Rectal smooth muscle tissue (tissue), 1 donor: ENCODE results near the gene SYT13.

Experiments
- H3K27ac ChIP-seq: one replicate; pipeline ENCODE4 v1.7.0; 2013; ENCODE audit warnings: low read depth, low read length, inconsistent platforms
- H3K27me3 ChIP-seq: one replicate; pipeline ENCODE4 v1.7.0; 2013; ENCODE audit warnings: low read length; ENCODE audit not compliant: control insufficient read depth, insufficient read depth
- H3K36me3 ChIP-seq: one replicate; pipeline ENCODE4 v1.7.0; 2013; ENCODE audit warnings: low read length; ENCODE audit not compliant: control insufficient read depth, insufficient read depth
- H3K4me1 ChIP-seq: one replicate; pipeline ENCODE4 v1.7.0; 2013; ENCODE audit warnings: low read length; ENCODE audit not compliant: control insufficient read depth, insufficient read depth
- H3K4me3 ChIP-seq: one replicate; pipeline ENCODE4 v1.7.0; 2013; ENCODE audit warnings: low read length
- H3K9ac ChIP-seq: one replicate; pipeline ENCODE4 v1.7.0; 2013; ENCODE audit warnings: low read length

Gene SYT13

GRCh38 chr11:45265969-45266675 is 20.0 kb downstream of the SYT13 start:
- no peak overlapping the region for H3K9ac ChIP-seq
- H3K27ac ChIP-seq, result no peak overlapping the region
- no peaks in the 10 kb centered on the region for H3K4me1 ChIP-seq
- no peaks in the 10 kb centered on the region for H3K36me3 ChIP-seq
- no peaks in the 10 kb centered on the region for H3K27me3 ChIP-seq
- no peak overlapping the region for H3K4me3 ChIP-seq

GRCh38 chr11:45264839-45265515 is 21.2 kb downstream of the SYT13 start:
- H3K27ac ChIP-seq, result no peak overlapping the region
- no peaks in the 10 kb centered on the region for H3K36me3 ChIP-seq
- H3K9ac ChIP-seq, result no peak overlapping the region
- no peaks in the 10 kb centered on the region for H3K4me1 ChIP-seq
- H3K27me3 ChIP-seq, result no peaks in the 10 kb centered on the region
- no peak overlapping the region for H3K4me3 ChIP-seq

DNA sequence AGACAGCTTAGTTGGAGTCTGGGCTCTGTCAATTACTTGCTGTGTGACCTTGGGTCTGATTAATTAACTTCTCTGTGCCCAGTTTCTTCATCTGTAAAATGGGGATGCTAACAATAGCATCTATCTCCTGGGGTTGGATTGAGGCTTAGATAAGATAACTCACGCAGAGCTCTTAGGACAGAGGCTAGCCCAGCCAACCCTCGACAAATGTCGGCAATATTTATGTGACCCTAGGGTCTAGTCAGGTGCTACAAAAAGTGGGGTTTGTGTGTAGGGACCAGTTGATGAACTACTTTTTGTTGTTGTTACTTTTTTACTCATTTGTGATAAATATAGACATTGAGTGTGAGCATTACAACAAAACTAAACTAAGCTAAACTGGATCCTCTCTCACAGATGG is 22.4 kb downstream of the SYT13 start:
- H3K9ac ChIP-seq, result no peak overlapping the region
- H3K27me3 ChIP-seq, result no peaks in the 10 kb centered on the region
- H3K36me3 ChIP-seq, result no peaks in the 10 kb centered on the region
- no peak overlapping the region for H3K27ac ChIP-seq
- H3K4me3 ChIP-seq, result no peak overlapping the region
- H3K4me1 ChIP-seq, result no peaks in the 10 kb centered on the region

GRCh38 chr11:45262900-45263299 is 23.2 kb downstream of the SYT13 start:
- H3K27ac ChIP-seq, result no peak overlapping the region
- no peaks in the 10 kb centered on the region for H3K27me3 ChIP-seq
- H3K4me3 ChIP-seq, result no peak overlapping the region
- no peaks in the 10 kb centered on the region for H3K36me3 ChIP-seq
- no peaks in the 10 kb centered on the region for H3K4me1 ChIP-seq
- no peak overlapping the region for H3K9ac ChIP-seq

GRCh38 chr11:45260071-45260470 is 26.1 kb downstream of the SYT13 start:
- Histone ChIP-seq H3K9ac (no peak overlapping the region), H3K4me3 (no peak overlapping the region), H3K27ac (no peak overlapping the region), H3K36me3 (no peaks in the 10 kb centered on the region), H3K27me3 (no peaks in the 10 kb centered on the region), H3K4me1 (no peaks in the 10 kb centered on the region)

DNA sequence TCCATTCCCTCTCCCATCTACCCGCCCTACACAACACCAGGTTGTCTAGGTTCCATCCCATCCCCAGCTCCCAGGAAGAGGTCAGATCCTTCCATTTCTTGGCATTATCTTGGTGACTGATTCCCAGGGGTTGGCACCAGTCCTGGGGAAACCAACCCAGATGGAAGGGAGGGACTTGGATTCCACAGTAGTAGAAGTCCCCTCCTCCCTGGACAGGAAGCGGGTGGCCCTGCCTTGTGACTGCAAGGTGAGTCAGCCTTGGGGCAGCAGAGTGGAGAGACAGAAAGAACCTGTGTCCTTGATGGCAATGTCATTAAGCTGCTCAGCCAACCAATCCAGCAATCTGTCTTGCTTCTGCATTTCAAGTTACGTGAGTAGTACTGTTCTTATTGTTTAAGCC is 26.5 kb downstream of the SYT13 start:
- no peak overlapping the region for H3K27ac ChIP-seq
- H3K27me3 ChIP-seq, result no peaks in the 10 kb centered on the region
- H3K36me3 ChIP-seq, result no peaks in the 10 kb centered on the region
- H3K4me3 ChIP-seq, result no peak overlapping the region
- no peaks in the 10 kb centered on the region for H3K4me1 ChIP-seq
- no peak overlapping the region for H3K9ac ChIP-seq

DNA sequence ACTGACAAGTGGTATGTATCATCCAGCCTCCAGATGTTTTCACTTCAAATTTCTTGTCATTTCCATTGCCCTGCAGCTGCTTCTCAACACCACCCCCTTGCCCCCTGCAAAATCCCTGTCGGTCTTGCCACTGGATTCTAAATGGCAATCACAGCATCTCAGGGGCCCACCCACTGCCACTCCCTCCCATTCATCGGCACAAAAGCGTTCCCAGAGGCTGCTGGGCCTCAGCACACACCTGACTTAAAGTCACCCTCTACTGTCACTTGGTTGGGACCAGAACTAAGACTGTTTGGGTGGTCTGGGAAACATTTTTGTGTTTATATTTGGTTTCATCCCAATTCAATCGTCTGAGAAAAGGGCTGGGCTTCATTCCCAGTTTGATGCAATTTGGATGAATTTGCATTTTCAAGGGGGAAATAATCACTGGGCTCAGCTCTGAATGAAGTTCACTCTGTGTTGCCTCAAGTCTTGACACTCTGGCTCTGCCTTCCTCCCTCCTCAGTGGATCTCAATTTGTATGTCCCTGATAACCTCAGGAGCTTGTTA is 27.1 kb downstream of the SYT13 start:
- Histone ChIP-seq H3K27ac (no peak overlapping the region), H3K4me3 (no peak overlapping the region), H3K36me3 (no peaks in the 10 kb centered on the region), H3K27me3 (no peaks in the 10 kb centered on the region), H3K9ac (no peak overlapping the region), H3K4me1 (no peaks in the 10 kb centered on the region)

DNA sequence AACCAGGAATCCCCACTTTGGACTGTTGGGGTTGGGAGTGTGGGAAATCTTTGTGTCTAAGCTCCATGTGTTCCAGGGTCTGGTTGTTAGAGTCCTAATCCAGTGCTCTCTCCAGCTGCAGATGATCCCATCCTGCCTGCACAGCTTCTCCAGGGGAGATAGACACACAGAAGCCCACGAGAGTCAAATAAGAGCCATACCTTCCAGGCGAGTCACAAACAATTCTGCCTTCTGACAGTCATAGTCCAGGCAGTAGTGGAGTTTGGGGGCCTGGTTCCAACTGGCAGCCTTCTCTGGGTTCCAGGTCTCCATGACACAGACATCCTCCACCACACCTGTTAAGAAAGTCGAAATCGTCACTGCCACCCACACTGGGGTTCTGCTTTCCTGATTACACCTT is 32.1 kb downstream of the SYT13 start:
- no peaks in the 10 kb centered on the region for H3K27me3 ChIP-seq
- no peak overlapping the region for H3K9ac ChIP-seq
- no peak overlapping the region for H3K4me3 ChIP-seq
- H3K4me1 ChIP-seq, result no peaks in the 10 kb centered on the region
- H3K27ac ChIP-seq, result no peak overlapping the region
- H3K36me3 ChIP-seq, result no peaks in the 10 kb centered on the region

DNA sequence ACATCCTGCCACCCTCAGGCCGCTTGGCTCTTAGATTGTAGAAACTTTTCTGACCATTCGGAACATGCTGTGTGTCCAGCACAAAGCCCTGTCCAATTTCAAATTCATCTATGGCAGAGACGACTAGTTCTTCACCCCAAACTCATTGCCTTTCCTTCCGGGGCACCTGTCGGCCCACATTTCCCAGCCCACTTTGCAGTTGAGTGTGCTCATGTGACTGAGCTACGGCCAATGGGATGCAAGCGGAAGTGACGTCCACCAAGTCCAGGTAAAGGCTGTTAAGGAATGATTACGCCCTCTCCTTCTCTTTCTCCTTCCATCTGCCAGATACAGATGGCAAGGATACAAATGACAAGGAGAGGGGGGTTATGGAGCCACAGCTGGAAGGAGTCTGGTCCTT is 32.5 kb downstream of the SYT13 start:
- Histone ChIP-seq H3K9ac (no peak overlapping the region), H3K27ac (no peak overlapping the region), H3K27me3 (no peaks in the 10 kb centered on the region), H3K4me3 (no peak overlapping the region), H3K4me1 (no peaks in the 10 kb centered on the region), H3K36me3 (no peaks in the 10 kb centered on the region)

- Histone ChIP-seq H3K36me3 (no peaks in the 10 kb centered on the region), H3K4me1 (no peaks in the 10 kb centered on the region), H3K27me3 (no peaks in the 10 kb centered on the region), H3K4me3 (no peak overlapping the region), H3K9ac (no peak overlapping the region), H3K27ac (no peak overlapping the region)
These were observed 33.3 kb downstream of the SYT13 start for GRCh38 chr11:45252877-45253276.

DNA sequence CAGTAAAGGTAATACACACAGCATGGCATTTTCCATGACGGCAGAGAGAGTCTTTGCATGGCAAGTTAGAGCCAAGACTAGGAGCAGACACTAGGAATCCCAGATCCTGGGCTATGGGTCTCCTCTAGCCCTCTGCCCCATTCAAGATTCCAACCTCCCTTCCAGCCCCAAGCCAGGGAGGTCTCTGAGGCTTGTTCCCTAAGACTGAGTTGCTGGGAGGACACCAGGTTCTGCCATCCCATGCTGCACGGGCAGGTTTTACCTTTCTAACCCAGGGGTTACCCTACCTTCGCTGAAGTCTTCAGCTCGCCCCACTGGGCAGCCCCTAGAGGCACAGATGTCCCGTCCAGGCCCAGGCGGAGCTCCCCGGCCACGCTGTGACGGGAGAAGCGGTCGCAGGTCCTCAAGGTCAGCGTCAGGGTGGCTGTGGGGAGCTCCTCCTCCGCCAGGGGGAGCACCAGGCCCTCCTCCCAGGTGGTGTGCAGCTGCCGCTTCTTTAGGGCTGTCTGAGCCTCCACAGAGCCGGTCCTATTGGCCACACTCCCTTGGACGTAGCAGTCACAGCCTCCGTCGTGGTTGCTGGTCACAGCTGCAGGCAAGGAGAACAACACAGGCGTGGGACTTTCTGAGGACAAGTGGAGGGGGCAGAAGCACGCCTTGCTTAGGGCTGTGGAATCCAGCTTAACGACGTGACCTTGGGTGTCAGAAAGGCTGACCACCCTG is 33.8 kb downstream of the SYT13 start:
- Histone ChIP-seq H3K27ac (no peak overlapping the region), H3K36me3 (no peaks in the 10 kb centered on the region), H3K4me1 (no peaks in the 10 kb centered on the region), H3K27me3 (no peaks in the 10 kb centered on the region), H3K9ac (no peak overlapping the region), H3K4me3 (no peak overlapping the region)

DNA sequence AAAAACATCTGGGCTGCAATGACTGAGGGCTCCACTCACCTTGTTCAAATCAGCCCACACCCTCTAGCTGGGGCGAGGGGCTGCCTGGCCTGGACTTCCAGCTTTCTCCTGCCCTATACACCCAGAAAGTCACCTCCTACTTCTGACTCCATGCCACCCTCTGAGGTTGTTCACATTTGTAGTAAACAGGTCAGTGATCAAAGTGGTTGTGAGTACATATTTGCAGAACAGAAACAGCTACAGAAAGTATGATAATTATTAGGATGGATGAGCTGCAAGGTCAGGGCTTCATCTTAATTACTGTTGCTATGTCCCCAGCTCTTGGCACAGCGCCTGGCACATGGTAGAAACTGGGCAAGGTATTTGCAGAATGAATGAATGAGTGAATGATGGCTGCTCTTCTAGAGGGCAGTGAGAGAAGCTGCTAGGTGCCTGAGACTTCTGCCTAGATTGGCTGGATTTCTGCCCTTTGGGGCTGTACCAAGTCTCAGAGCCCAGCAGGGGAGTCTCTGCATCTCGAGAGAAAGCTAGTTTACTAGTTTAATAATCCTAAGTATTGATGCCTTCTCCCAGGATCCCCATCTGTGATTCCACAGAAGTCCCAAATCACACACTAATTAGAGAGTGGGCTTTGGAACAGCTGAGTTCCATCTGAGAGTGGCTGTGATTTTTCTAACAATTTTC is 36.0 kb downstream of the SYT13 start:
- H3K27ac ChIP-seq, result no peak overlapping the region
- H3K4me1 ChIP-seq, result no peaks in the 10 kb centered on the region
- H3K36me3 ChIP-seq, result no peaks in the 10 kb centered on the region
- no peak overlapping the region for H3K4me3 ChIP-seq
- no peak overlapping the region for H3K9ac ChIP-seq
- H3K27me3 ChIP-seq, result no peaks in the 10 kb centered on the region
